ENCODE data around the gene ING3.
"Not testable (repeated sequence)": the region's sequence is repeated elsewhere in the genome, so short reads cannot be mapped to it uniquely, and the experiment has no call there.

The ING3 gene

GRCh38 chr7:120996333-120996987, 45.9 kb downstream of the ING3 start:
- H3K27me3 Mint-ChIP-seq = peaks cover 27 to 44% of the 10 kb centered on the region in 2 donors
- no peaks in the 10 kb centered on the region for H3K9me3 Mint-ChIP-seq
- DNase-seq (peak; percentile 40 to 47 (median 40)), ATAC-seq (replicated peaks) (peak; percentile 86)
- no peak overlapping the region for H3K27ac Mint-ChIP-seq
- no peak overlapping the region for H3K4me3 Mint-ChIP-seq
- peaks cover 4% of the 10 kb centered on the region in 2 donors for H3K4me1 Mint-ChIP-seq (ENCODE audit: low read depth in 2 of 2)
- no peaks in the 10 kb centered on the region for H3K36me3 Mint-ChIP-seq (ENCODE audit: insufficient read depth)

- peaks cover 24 to 41% of the 10 kb centered on the region in 2 donors for H3K27me3 Mint-ChIP-seq
- no peak for DNase-seq
- H3K36me3 Mint-ChIP-seq (ENCODE audit: insufficient read depth) = no peaks in the 10 kb centered on the region
- H3K4me1 Mint-ChIP-seq (ENCODE audit: low read depth in 2 of 2) = peaks cover 4% of the 10 kb centered on the region in 2 donors
- no peaks in the 10 kb centered on the region for H3K9me3 Mint-ChIP-seq
- ATAC-seq (replicated peaks) = no peak
- H3K4me3 Mint-ChIP-seq = no peak overlapping the region
- no peak overlapping the region for H3K27ac Mint-ChIP-seq
Measured at GRCh38 chr7:120996988-120997345, 46.4 kb downstream of the ING3 start.

- Mint-ChIP-seq H3K4me1 (ENCODE audit: low read depth in 2 of 2) (peaks cover 4% of the 10 kb centered on the region in 2 donors), H3K27ac (no peak overlapping the region), H3K36me3 (ENCODE audit: insufficient read depth) (no peaks in the 10 kb centered on the region), H3K27me3 (peaks cover 22 to 37% of the 10 kb centered on the region in 2 donors), H3K9me3 (no peaks in the 10 kb centered on the region), H3K4me3 (no peak overlapping the region)
- ATAC-seq (replicated peaks) = no peak
- DNase-seq = no peak
Measured at GRCh38 chr7:120997882-120998474, 47.4 kb downstream of the ING3 start.

- Mint-ChIP-seq H3K36me3 (ENCODE audit: insufficient read depth) (no peaks in the 10 kb centered on the region), H3K27ac (no peak overlapping the region), H3K27me3 (peaks cover 27 to 42% of the 10 kb centered on the region in 2 donors), H3K9me3 (no peaks in the 10 kb centered on the region), H3K4me3 (no peak overlapping the region), H3K4me1 (ENCODE audit: low read depth in 2 of 2) (peaks cover 4% of the 10 kb centered on the region in 2 donors)
- no peak for DNase-seq
- ATAC-seq (replicated peaks) = no peak
Measured at GRCh38 chr7:120998520-120998919, 47.9 kb downstream of the ING3 start.

- peaks cover 33 to 45% of the 10 kb centered on the region in 2 donors for H3K27me3 Mint-ChIP-seq
- DNase-seq = no peak
- no peak overlapping the region for H3K27ac Mint-ChIP-seq
- no peak overlapping the region for H3K4me3 Mint-ChIP-seq
- H3K9me3 Mint-ChIP-seq = no peaks in the 10 kb centered on the region
- no peaks in the 10 kb centered on the region for H3K36me3 Mint-ChIP-seq (ENCODE audit: insufficient read depth)
- H3K4me1 Mint-ChIP-seq (ENCODE audit: low read depth in 2 of 2) = peaks cover 4% of the 10 kb centered on the region in 2 donors
- no peak for ATAC-seq (replicated peaks)
Measured at GRCh38 chr7:120998996-120999565, 48.5 kb downstream of the ING3 start.

GRCh38 chr7:121000081-121000983, 49.8 kb downstream of the ING3 start:
- H3K4me3 Mint-ChIP-seq = no peak overlapping the region

GRCh38 chr7:121001234-121001906, 50.8 kb downstream of the ING3 start:
- Mint-ChIP-seq H3K4me3 (no peak overlapping the region), H3K27me3 (peaks cover 34 to 44% of the 10 kb centered on the region in 2 donors), H3K4me1 (ENCODE audit: low read depth in 2 of 2) (peaks cover 4% of the 10 kb centered on the region in 2 donors), H3K27ac (no peak overlapping the region), H3K9me3 (no peaks in the 10 kb centered on the region), H3K36me3 (ENCODE audit: insufficient read depth) (no peaks in the 10 kb centered on the region)
- DNase-seq = no peak
- no peak for ATAC-seq (replicated peaks)

More at GRCh38 chr7:121000081-121000983, 49.8 kb downstream of the ING3 start:
- H3K36me3 Mint-ChIP-seq (ENCODE audit: insufficient read depth) = no peaks in the 10 kb centered on the region
- peaks cover 4% of the 10 kb centered on the region in 2 donors for H3K4me1 Mint-ChIP-seq (ENCODE audit: low read depth in 2 of 2)
- H3K27me3 Mint-ChIP-seq = peaks cover 32 to 38% of the 10 kb centered on the region in 2 donors
- DNase-seq (no peak), ATAC-seq (replicated peaks) (no peak)
- H3K27ac Mint-ChIP-seq = no peak overlapping the region
- no peaks in the 10 kb centered on the region for H3K9me3 Mint-ChIP-seq

- H3K4me1 Mint-ChIP-seq (ENCODE audit: low read depth in 2 of 2) = no peaks in the 10 kb centered on the region
- peaks cover 42% of the 10 kb centered on the region in 2 donors for H3K27me3 Mint-ChIP-seq
- H3K9me3 Mint-ChIP-seq = no peaks in the 10 kb centered on the region
Measured at GRCh38 chr7:121002048-121002756, 51.6 kb downstream of the ING3 start.

GRCh38 chr7:121002757-121003200, 52.2 kb downstream of the ING3 start:
- DNase-seq (no peak), ATAC-seq (replicated peaks) (no peak)
- H3K4me1 Mint-ChIP-seq (ENCODE audit: low read depth in 2 of 2) = no peaks in the 10 kb centered on the region
- H3K27ac Mint-ChIP-seq = no peak overlapping the region
- peaks cover 48% of the 10 kb centered on the region in 2 donors for H3K27me3 Mint-ChIP-seq
- no peak overlapping the region for H3K4me3 Mint-ChIP-seq
- H3K36me3 Mint-ChIP-seq (ENCODE audit: insufficient read depth) = no peaks in the 10 kb centered on the region
- H3K9me3 Mint-ChIP-seq = no peaks in the 10 kb centered on the region

More at GRCh38 chr7:121002048-121002756, 51.6 kb downstream of the ING3 start:
- H3K27ac Mint-ChIP-seq = no peak overlapping the region
- DNase-seq (no peak), ATAC-seq (replicated peaks) (no peak)
- no peak overlapping the region for H3K4me3 Mint-ChIP-seq
- H3K36me3 Mint-ChIP-seq (ENCODE audit: insufficient read depth) = no peaks in the 10 kb centered on the region

- no peak overlapping the region for H3K4me3 Mint-ChIP-seq
- no peak for ATAC-seq (replicated peaks)
- H3K27me3 Mint-ChIP-seq = peaks cover 53 to 61% of the 10 kb centered on the region in 2 donors
- H3K36me3 Mint-ChIP-seq (ENCODE audit: insufficient read depth) = no peaks in the 10 kb centered on the region
- no peaks in the 10 kb centered on the region for H3K9me3 Mint-ChIP-seq
- no peak for DNase-seq
- H3K4me1 Mint-ChIP-seq (ENCODE audit: low read depth in 2 of 2) = no peaks in the 10 kb centered on the region
- H3K27ac Mint-ChIP-seq = no peak overlapping the region
Measured at GRCh38 chr7:121003986-121004685, 53.6 kb downstream of the ING3 start.

GRCh38 chr7:121005058-121005457, 54.5 kb downstream of the ING3 start:
- not testable (repeated sequence) for H3K36me3 Mint-ChIP-seq (ENCODE audit: insufficient read depth); DNase-seq; ATAC-seq (replicated peaks); H3K4me3 Mint-ChIP-seq; H3K4me1 Mint-ChIP-seq (ENCODE audit: low read depth in 2 of 2); H3K9me3 Mint-ChIP-seq; H3K27ac Mint-ChIP-seq
- peaks cover 51 to 66% of the 10 kb centered on the region in 2 donors for H3K27me3 Mint-ChIP-seq

- Mint-ChIP-seq H3K9me3 (no peaks in the 10 kb centered on the region), H3K4me3 (no peak overlapping the region), H3K27ac (no peak overlapping the region), H3K36me3 (ENCODE audit: insufficient read depth) (no peaks in the 10 kb centered on the region), H3K4me1 (ENCODE audit: low read depth in 2 of 2) (no peaks in the 10 kb centered on the region), H3K27me3 (peaks cover 51 to 66% of the 10 kb centered on the region in 2 donors)
- ATAC-seq (replicated peaks) = no peak
- no peak for DNase-seq
Measured at GRCh38 chr7:121005996-121006584, 55.5 kb downstream of the ING3 start.

Measured in effector memory CD8-positive, alpha-beta T cell (primary cell).